Chondrocyte (in vitro differentiated cells): ENCODE measurements around the gene BLVRA. TPM values are rescaled to one million over a fixed set of nuclear protein-coding genes. Genes with fewer than 3 reads are reported as not detected.
"Not testable (repeated sequence)": the region's sequence is repeated elsewhere in the genome, so short reads cannot be mapped to it uniquely, and the experiment has no call there.

Source experiments
- DNase-seq: peaks from one replicate; pipeline ENCODE4 v3.0.0; 2021; ENCODE audit warnings: mixed read lengths, low spot score
- H3K27ac Mint-ChIP-seq: one replicate; pipeline ENCODE4 v1.8.0; 2021; ENCODE audit warnings: mild to moderate bottlenecking, moderate library complexity, mixed read lengths; ENCODE audit not compliant: unreplicated experiment
- H3K27me3 Mint-ChIP-seq: 2 replicates; pipeline ENCODE4 v1.8.0; 2021; ENCODE audit warnings: low read depth, mixed read lengths
- H3K36me3 Mint-ChIP-seq: 2 replicates; pipeline ENCODE4 v1.8.0; 2021; ENCODE audit warnings: low read depth, mixed read lengths
- H3K4me1 Mint-ChIP-seq: 2 replicates; pipeline ENCODE4 v1.8.0; 2021; ENCODE audit warnings: low read depth, mild to moderate bottlenecking, mixed read lengths
- H3K4me3 Mint-ChIP-seq: one replicate; pipeline ENCODE4 v1.8.0; 2021; ENCODE audit warnings: mild to moderate bottlenecking, moderate library complexity, mixed read lengths; ENCODE audit not compliant: unreplicated experiment
- H3K9me3 Mint-ChIP-seq: 2 replicates; pipeline ENCODE4 v1.8.0; 2021; ENCODE audit warnings: low read depth, mixed read lengths
- total RNA-seq: library from RNA; stranded (reverse); gene quantifications from 3 replicates; pipeline ENCODE4 v1.2.1, GENCODE V29; 2021
- TF ChIP-seq, protein P1 (sequence below): fragments of 200-600 bp; sonication (generic); IDR thresholded peaks from 2 replicates; pipeline ENCODE4 v1.5.0; 2021; ENCODE audit warnings: antibody characterized with exemption, mild to moderate bottlenecking, moderate library complexity

BLVRA gene
- total RNA-seq, 1 donor from 2014 or later = 48.9 TPM

DNA sequence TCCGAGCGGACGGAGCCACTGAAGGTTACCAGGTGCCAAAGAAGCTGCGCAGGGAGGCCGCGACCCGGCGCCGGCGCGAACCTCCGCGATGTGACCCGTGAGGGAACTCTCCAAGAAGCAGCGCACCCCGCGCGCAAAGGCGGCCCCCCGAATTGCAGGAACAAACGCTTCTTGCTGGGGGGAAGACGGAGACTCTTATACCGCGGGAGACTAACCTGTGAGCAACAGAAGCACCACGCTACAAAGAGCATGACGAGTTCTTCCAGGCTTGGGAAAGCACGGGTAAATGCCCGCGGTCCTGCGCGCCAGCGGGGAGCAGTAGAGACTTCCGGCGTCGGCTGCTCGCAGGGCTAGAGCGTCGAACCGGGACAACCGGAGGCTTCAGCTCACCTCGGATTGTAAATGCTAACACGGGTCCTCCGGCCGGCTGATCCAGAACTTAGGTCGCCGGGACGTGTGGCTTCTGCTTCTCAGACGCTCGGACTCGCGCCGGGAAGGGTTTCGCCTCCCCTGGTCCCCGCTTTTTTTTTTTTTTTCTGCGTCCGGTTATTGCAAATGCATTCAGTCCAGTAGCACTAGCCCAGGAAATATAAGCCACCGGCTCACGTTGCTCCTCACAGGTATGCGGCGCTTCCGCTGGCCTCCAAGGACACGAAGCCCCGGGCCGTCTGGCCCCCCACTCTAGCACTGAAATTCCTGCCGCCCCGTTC, 29.1 kb upstream of the BLVRA start, which contains the start of gene COA1:
COA1 (minus strand) TSS at position 310 of the 710 bp plus-strand sequence. CDS start 80,909 bp downstream, outside the sequence.
- H3K9me3 Mint-ChIP-seq = no peaks in the 10 kb centered on the region
- peaks cover 7% of the 10 kb centered on the region for H3K27me3 Mint-ChIP-seq
- H3K36me3 Mint-ChIP-seq = no peaks in the 10 kb centered on the region
- peak within 1 kb of the TSS; percentile 88 for H3K4me3 Mint-ChIP-seq
- peaks cover 41% of the 10 kb centered on the region for H3K4me1 Mint-ChIP-seq
- TF ChIP-seq, protein P1, sequence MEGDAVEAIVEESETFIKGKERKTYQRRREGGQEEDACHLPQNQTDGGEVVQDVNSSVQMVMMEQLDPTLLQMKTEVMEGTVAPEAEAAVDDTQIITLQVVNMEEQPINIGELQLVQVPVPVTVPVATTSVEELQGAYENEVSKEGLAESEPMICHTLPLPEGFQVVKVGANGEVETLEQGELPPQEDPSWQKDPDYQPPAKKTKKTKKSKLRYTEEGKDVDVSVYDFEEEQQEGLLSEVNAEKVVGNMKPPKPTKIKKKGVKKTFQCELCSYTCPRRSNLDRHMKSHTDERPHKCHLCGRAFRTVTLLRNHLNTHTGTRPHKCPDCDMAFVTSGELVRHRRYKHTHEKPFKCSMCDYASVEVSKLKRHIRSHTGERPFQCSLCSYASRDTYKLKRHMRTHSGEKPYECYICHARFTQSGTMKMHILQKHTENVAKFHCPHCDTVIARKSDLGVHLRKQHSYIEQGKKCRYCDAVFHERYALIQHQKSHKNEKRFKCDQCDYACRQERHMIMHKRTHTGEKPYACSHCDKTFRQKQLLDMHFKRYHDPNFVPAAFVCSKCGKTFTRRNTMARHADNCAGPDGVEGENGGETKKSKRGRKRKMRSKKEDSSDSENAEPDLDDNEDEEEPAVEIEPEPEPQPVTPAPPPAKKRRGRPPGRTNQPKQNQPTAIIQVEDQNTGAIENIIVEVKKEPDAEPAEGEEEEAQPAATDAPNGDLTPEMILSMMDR = peak; percentile 44
- no peak for DNase-seq
- H3K27ac Mint-ChIP-seq = peak within 1 kb of the TSS; percentile 92

DNA sequence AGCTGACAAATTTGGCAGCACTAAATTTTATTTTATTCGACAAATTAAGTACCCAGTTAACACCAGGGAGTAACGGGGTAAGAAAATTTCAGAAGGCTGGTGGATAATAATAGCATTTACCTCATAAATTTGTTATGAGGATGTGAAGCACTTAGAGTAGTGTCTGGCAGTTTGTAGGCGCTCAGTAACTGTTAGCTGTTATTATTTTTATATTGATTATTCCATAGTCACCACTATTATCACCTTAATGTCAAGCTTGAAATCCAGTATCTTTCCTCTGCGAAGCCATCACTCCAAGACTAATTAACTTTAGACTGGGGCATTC, 28.6 kb upstream of the BLVRA start:
- TF ChIP-seq, protein P1 = no peak
- peak overlapping the region; percentile 88 for H3K4me3 Mint-ChIP-seq
- no peaks in the 10 kb centered on the region for H3K9me3 Mint-ChIP-seq

DNA sequence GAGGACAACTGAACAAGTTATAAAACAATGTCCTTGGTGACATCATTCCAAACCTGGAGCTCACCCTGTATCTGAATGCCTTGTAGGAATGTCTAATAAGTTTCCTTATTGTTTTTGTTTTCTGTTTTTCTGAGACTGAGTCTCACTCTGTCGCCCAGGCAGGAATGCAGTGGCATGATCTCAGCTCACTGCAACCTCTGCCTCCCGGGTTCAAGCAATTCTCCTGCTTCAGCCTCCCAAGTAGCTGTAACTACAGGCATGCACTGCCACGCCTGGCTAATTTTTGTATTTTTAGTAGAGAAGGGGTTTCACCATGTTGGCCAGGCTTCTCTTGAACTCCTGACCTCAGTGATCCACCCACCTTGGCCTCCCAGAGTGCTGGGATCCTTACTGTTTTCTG, 27.0 kb upstream of the BLVRA start:
- H3K4me3 Mint-ChIP-seq, DNase-seq, H3K36me3 Mint-ChIP-seq, H3K27ac Mint-ChIP-seq, H3K9me3 Mint-ChIP-seq, H3K27me3 Mint-ChIP-seq: not testable (repeated sequence)
- peaks cover 27% of the 10 kb centered on the region for H3K4me1 Mint-ChIP-seq

More for the DNA sequence above, 28.6 kb upstream of the BLVRA start:
- Mint-ChIP-seq H3K36me3 (no peaks in the 10 kb centered on the region), H3K27ac (peak overlapping the region; percentile 92), H3K27me3 (peaks cover 7% of the 10 kb centered on the region), H3K4me1 (peaks cover 37% of the 10 kb centered on the region)
- DNase-seq = no peak

DNA sequence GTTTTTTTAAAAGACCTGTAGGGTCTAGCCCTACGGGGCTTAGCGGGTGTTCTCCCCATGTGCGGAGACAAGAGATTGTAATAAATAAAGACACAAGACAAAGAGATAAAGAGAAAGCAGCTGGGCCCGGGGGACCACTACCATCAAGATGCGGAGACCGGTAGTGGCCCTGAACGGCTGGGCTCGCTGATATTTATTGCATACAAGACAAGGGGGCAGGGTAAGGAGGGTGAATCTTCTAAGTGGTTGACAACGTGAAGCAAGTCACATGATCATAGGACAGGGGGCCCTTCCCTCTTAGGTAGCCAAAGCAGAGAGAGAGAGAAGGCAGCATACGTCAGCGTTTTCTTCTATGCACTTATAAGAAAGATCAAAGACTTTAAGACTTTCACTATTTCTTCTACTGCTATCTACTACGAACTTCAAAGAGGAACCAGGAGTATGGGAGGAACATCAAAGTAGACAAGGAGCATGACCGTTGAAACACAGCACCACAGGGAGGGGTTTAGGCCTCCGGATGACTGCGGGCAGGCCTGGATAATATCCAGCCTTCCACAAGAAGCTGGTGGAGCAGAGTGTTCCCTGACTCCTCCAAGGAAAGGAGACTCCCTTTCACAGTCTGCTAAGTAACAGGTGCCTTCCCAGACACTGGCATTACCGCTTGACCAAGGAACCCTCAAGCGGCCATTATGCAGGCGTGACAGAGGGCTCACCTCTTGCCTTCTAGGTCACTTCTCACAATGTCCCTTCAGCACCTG, 23.7 kb upstream of the BLVRA start:
- H3K4me1 Mint-ChIP-seq, H3K9me3 Mint-ChIP-seq, DNase-seq, H3K27ac Mint-ChIP-seq, H3K4me3 Mint-ChIP-seq, H3K36me3 Mint-ChIP-seq: not testable (repeated sequence)
- peaks cover 15% of the 10 kb centered on the region for H3K27me3 Mint-ChIP-seq

DNA sequence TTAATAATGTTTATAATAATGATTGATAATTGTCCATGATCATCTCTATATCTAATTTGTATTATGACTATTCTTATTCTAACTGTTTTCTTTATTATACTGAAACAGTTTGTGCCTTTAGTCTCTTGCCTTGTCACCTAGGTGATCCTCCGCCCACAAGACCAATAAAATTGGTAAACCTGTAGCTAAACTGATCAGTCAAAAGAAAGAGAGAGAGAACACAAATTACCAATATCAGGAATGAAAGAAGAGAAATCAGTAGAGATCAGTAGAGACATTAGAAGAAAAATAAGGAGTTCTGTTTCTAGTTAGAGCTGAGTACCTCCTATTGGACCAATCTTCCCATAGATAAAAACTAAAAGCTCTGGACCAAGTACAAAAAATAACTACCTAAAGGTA, 23.1 kb upstream of the BLVRA start:
- no peak for DNase-seq
- H3K4me3 Mint-ChIP-seq = no peak overlapping the region
- no peaks in the 10 kb centered on the region for H3K9me3 Mint-ChIP-seq
- peaks cover 15% of the 10 kb centered on the region for H3K27me3 Mint-ChIP-seq
- H3K4me1 Mint-ChIP-seq = peaks cover under 1% of the 10 kb centered on the region
- TF ChIP-seq, protein P1 = no peak
- no peak overlapping the region for H3K27ac Mint-ChIP-seq
- H3K36me3 Mint-ChIP-seq = no peaks in the 10 kb centered on the region

DNA sequence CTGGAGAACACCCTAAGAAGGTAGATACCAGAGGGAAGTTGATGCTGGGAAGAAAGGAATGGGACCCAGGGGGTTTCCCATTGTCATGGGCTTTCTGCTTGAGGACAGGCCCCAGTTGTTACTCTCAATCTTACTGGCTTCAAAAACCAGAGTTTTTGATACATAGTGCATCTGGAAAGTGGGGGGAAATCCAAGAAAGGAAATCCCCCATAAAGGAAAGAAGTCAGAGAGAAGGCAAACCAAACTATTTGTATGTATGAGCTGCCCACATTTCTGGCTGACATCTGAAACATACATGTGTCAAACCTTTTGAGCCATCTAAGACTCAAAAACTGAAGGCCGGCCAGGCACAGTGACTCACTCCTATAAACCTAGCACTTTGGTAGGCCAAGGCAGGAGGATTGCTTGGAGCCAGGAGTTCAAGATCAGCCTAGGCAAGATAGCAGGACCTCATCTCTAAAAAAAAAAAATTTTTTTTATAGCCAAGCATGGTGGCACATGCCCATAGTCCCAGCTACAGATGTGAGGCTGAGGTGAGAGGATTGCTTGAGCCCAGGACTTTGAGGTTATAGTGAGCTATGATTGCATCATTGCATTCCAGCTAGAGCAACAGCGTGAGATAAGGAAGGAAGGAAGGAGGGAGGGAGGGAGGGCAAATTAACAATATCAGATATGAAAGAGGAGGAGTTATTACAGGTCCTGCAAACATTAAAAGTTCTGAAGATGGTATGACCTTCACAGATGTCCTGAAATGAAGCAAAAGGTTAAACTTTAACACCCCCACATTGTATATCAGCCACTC, 22.5 kb upstream of the BLVRA start:
- TF ChIP-seq, protein P1 = no peak
- Mint-ChIP-seq H3K4me3 (no peak overlapping the region), H3K36me3 (no peaks in the 10 kb centered on the region), H3K4me1 (no peaks in the 10 kb centered on the region), H3K9me3 (no peaks in the 10 kb centered on the region), H3K27me3 (peaks cover 15% of the 10 kb centered on the region), H3K27ac (no peak overlapping the region)
- no peak for DNase-seq
